HCEC 1CT (cell line): Measurements from ENCODE around the gene NIPA2.
A peak's percentile ranks its signal among the peaks of the same experiment; 100 is the strongest.

ENCODE experiments used
- DNase-seq: peaks from one replicate; pipeline ENCODE4 v3.0.0-alpha.2; 2017

The NIPA2 gene

GRCh38 chr15:22880068-22880980 lies 41.9 kb downstream of the NIPA2 start:
- no peak for DNase-seq

- DNase-seq: no peak
Measured at GRCh38 chr15:22880981-22881738, 42.7 kb downstream of the NIPA2 start.

GRCh38 chr15:22881739-22882440 lies 43.4 kb downstream of the NIPA2 start:
- no peak for DNase-seq

- no peak for DNase-seq
Measured at GRCh38 chr15:22883196-22883595, 44.7 kb downstream of the NIPA2 start.

- DNase-seq: no peak
Measured at GRCh38 chr15:22884344-22884743, 45.9 kb downstream of the NIPA2 start.

GRCh38 chr15:22885120-22885519 lies 46.7 kb downstream of the NIPA2 start:
- no peak for DNase-seq

- DNase-seq: peak; percentile 81
Measured at GRCh38 chr15:22887157-22887951, 48.9 kb downstream of the NIPA2 start.

- DNase-seq: peak; percentile 95
Measured at GRCh38 chr15:22888120-22888859, 49.8 kb downstream of the NIPA2 start.

GRCh38 chr15:22889146-22889818 lies 50.8 kb downstream of the NIPA2 start:
- no peak for DNase-seq

GRCh38 chr15:22890296-22890695 lies 51.8 kb downstream of the NIPA2 start:
- DNase-seq: no peak

GRCh38 chr15:22891426-22892210 lies 53.2 kb downstream of the NIPA2 start:
- DNase-seq: no peak

GRCh38 chr15:22892333-22892732 lies 53.9 kb downstream of the NIPA2 start:
- DNase-seq: no peak

GRCh38 chr15:22893081-22893480 lies 54.6 kb downstream of the NIPA2 start:
- DNase-seq: no peak

- DNase-seq: no peak
Measured at GRCh38 chr15:22893881-22894280, 55.4 kb downstream of the NIPA2 start.

GRCh38 chr15:22895465-22896190 lies 57.2 kb downstream of the NIPA2 start:
- DNase-seq: peak; percentile 31

- DNase-seq: no peak
Measured at GRCh38 chr15:22902046-22902445, 63.6 kb downstream of the NIPA2 start.

GRCh38 chr15:22902578-22902977 lies 64.1 kb downstream of the NIPA2 start:
- no peak for DNase-seq

GRCh38 chr15:22902981-22903380 lies 64.5 kb downstream of the NIPA2 start:
- no peak for DNase-seq

- no peak for DNase-seq
Measured at GRCh38 chr15:22903427-22903826, 65.0 kb downstream of the NIPA2 start.
